ENCODE results near the gene ADCK1. TPM values are rescaled to one million over a fixed set of nuclear protein-coding genes. Genes with fewer than 3 reads are reported as not detected.

Gene ADCK1
- total RNA-seq, 1 experiment from 2014 or later: 12.2 TPM

DNA sequence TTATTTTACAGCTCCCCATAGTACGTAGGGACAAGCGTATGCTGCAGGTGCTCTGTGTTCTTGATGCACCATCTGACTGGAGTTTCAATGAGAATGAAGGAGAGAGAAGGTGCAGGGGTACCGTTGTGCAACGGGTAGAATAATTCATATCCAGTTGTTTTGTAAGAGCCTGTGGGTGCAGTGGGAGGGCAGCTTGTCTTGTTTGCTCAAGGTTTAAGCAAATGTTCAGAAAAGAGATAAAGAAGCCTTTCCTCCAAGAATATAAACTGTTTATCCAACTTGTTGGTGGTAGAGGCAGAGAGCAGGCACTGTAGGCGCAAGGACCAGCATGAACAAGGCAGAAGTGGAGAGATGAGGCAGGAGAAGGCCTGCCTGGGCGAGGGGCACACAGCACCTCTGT lies 64.2 kb downstream of the ADCK1 start:
- Histone ChIP-seq H2BK20ac (ENCODE audit: low read depth, low read length, poor library complexity, severe bottlenecking) (no peak overlapping the region), H4K91ac (ENCODE audit: insufficient read length, low read depth, low read length) (no peak overlapping the region), H3K4ac (ENCODE audit: low read depth, low read length) (no peak overlapping the region), H4K20me1 (ENCODE audit: control insufficient read depth, insufficient read depth, insufficient read length) (no peaks in the 10 kb centered on the region), H3K18ac (ENCODE audit: insufficient read length, low read depth, low read length) (no peak overlapping the region), H3K79me2 (ENCODE audit: insufficient read depth, low read length) (no peaks in the 10 kb centered on the region), H3K14ac (ENCODE audit: insufficient read depth, low read length) (no peak overlapping the region), H3K4me1 (ENCODE audit: insufficient read depth, low read length) (no peaks in the 10 kb centered on the region), H3K23ac (ENCODE audit: insufficient read length, low read depth, low read length) (no peak overlapping the region), H3K4me2 (ENCODE audit: insufficient read depth, insufficient read length, low read length) (no peak overlapping the region), H3K27ac (ENCODE audit: insufficient read length, low read depth, low read length) (no peak overlapping the region), H2AK5ac (ENCODE audit: insufficient read length, low read length) (no peak overlapping the region), H2BK12ac (ENCODE audit: insufficient read length, low read depth, low read length) (no peak overlapping the region), H2BK120ac (ENCODE audit: low read depth, low read length, poor library complexity, severe bottlenecking) (no peak overlapping the region), H2AFZ (ENCODE audit: low read length) (no peak overlapping the region), H3K9me3 (ENCODE audit: control insufficient read depth, low read depth, low read length) (no peaks in the 10 kb centered on the region), H2BK15ac (ENCODE audit: low read depth, low read length) (no peak overlapping the region), H3K23me2 (ENCODE audit: insufficient read length, low read depth, low read length, poor library complexity, severe bottlenecking) (no peaks in the 10 kb centered on the region), H3K79me1 (ENCODE audit: insufficient read depth, low read depth, low read length, poor library complexity, severe bottlenecking) (no peaks in the 10 kb centered on the region), H3T11ph (ENCODE audit: low read length) (no peak overlapping the region), H2BK5ac (ENCODE audit: insufficient read length, low read length) (no peak overlapping the region), H3K27me3 (ENCODE audit: insufficient read depth, low read length) (no peaks in the 10 kb centered on the region), H4K5ac (ENCODE audit: insufficient read length, low read depth, low read length) (no peak overlapping the region), H4K8ac (replicated peaks; ENCODE audit: insufficient read length, low read depth, low read length) (no peak overlapping the region), H3K56ac (ENCODE audit: insufficient read length, low read depth, low read length) (no peak overlapping the region), H3K9ac (ENCODE audit: extremely low read depth, insufficient read length, low read length) (no peak overlapping the region)
- Mint-ChIP-seq H3K36me3 (ENCODE audit: insufficient read depth in 1 of 3, low read depth in 3 of 3) (peaks cover 0 to 8% (median 0%) of the 10 kb centered on the region in 3 experiments; a peak in 2 of 7 replicates), H3K9me3 (peaks cover 0 to 6% of the 10 kb centered on the region in 2 experiments; a peak in 1 of 5 replicates), H3K27ac (no peak overlapping the region; a peak in 1 of 7 replicates), H3K4me1 (no peaks in the 10 kb centered on the region; a peak in 1 of 4 replicates), H3K27me3 (ENCODE audit: low read depth) (no peaks in the 10 kb centered on the region), H3K4me3 (no peak overlapping the region)
- TF ChIP-seq, protein P1, sequence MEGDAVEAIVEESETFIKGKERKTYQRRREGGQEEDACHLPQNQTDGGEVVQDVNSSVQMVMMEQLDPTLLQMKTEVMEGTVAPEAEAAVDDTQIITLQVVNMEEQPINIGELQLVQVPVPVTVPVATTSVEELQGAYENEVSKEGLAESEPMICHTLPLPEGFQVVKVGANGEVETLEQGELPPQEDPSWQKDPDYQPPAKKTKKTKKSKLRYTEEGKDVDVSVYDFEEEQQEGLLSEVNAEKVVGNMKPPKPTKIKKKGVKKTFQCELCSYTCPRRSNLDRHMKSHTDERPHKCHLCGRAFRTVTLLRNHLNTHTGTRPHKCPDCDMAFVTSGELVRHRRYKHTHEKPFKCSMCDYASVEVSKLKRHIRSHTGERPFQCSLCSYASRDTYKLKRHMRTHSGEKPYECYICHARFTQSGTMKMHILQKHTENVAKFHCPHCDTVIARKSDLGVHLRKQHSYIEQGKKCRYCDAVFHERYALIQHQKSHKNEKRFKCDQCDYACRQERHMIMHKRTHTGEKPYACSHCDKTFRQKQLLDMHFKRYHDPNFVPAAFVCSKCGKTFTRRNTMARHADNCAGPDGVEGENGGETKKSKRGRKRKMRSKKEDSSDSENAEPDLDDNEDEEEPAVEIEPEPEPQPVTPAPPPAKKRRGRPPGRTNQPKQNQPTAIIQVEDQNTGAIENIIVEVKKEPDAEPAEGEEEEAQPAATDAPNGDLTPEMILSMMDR (conservative IDR thresholded peaks at IDR 0.05): no peak
- no CpG with 5 or more reads among the region's 6 CpGs for WGBS (ENCODE audit: extremely low coverage, insufficient read length, low lambda C conversion rate)
- DNase-seq: no peak
